HEK293T (cell line): Measurements from ENCODE around the gene FOXO1.
A peak's percentile ranks its signal among the peaks of the same experiment; 100 is the strongest.

Experiments used
- CTCF ChIA-PET: fragments of 350-600 bp; formaldehyde crosslinking; extraction: SDS; loops from one replicate; lab custom pipeline; 2021; ENCODE audit warnings: antibody characterized with exemption, inconsistent platforms; lab: Yijun Ruan, JAX
- POLR2A ChIA-PET: fragments of 350-600 bp; formaldehyde crosslinking; extraction: SDS; loops from one replicate; lab custom pipeline; 2020; ENCODE audit warnings: antibody characterized with exemption, inconsistent platforms; lab: Yijun Ruan, JAX
- DNase-seq: peaks from one replicate; pipeline ENCODE4 v3.0.0; 2012; ENCODE audit warnings: mixed read lengths; ENCODE audit errors: extremely low spot score
- ARNT ChIP-seq: fragments of 450-650 bp; IDR thresholded peaks from 2 replicates; pipeline ENCODE4 v1.6.1; 2017; ENCODE audit warnings: mild to moderate bottlenecking
- BHLHE40 ChIP-seq: fragments of 450-650 bp; IDR thresholded peaks from 2 replicates; pipeline ENCODE4 v1.6.1; 2016; ENCODE audit warnings: mild to moderate bottlenecking, moderate library complexity, borderline replicate concordance
- CTBP1 ChIP-seq: fragments of 450-650 bp; IDR thresholded peaks from 2 replicates; pipeline ENCODE4 v1.6.1; 2016; ENCODE audit warnings: borderline replicate concordance
- ELF4 ChIP-seq: fragments of 450-650 bp; IDR thresholded peaks from 2 replicates; pipeline ENCODE4 v1.6.1; 2017; ENCODE audit warnings: antibody characterized with exemption
- FOXA1 ChIP-seq: fragments of 450-650 bp; IDR thresholded peaks from 2 replicates; pipeline ENCODE4 v1.6.1; 2016; ENCODE audit warnings: mild to moderate bottlenecking
- FOXK2 ChIP-seq: fragments of 450-650 bp; IDR thresholded peaks from 2 replicates; pipeline ENCODE4 v1.6.1; 2016; ENCODE audit warnings: mild to moderate bottlenecking
- FOXM1 ChIP-seq: fragments of 450-650 bp; IDR thresholded peaks from 2 replicates; pipeline ENCODE4 v1.6.1; 2017; ENCODE audit warnings: mild to moderate bottlenecking, borderline replicate concordance
- HDGF ChIP-seq: fragments of 450-650 bp; IDR thresholded peaks from 2 replicates; pipeline ENCODE4 v1.6.1; 2017; ENCODE audit warnings: antibody characterized with exemption, borderline replicate concordance
- L3MBTL2 ChIP-seq: fragments of 450-650 bp; conservative IDR thresholded peaks from 2 replicates; pipeline ENCODE4 v1.6.1; 2016; ENCODE audit warnings: mild to moderate bottlenecking
- LEF1 ChIP-seq: fragments of 450-650 bp; IDR thresholded peaks from 2 replicates; pipeline ENCODE4 v1.6.1; 2017; ENCODE audit warnings: mild to moderate bottlenecking, borderline replicate concordance
- NFRKB ChIP-seq: fragments of 450-650 bp; IDR thresholded peaks from 2 replicates; pipeline ENCODE4 v1.6.1; 2016; ENCODE audit warnings: mild to moderate bottlenecking, moderate library complexity
- SP1 ChIP-seq: fragments of 450-650 bp; IDR thresholded peaks from 2 replicates; pipeline ENCODE4 v1.6.1; 2017
- SUZ12 ChIP-seq: fragments of 450-650 bp; IDR thresholded peaks from 2 replicates; pipeline ENCODE4 v1.6.1; 2016; ENCODE audit warnings: mild to moderate bottlenecking
- TARDBP ChIP-seq: fragments of 450-650 bp; IDR thresholded peaks from 2 replicates; pipeline ENCODE4 v1.6.1; 2016
- ZNF384 ChIP-seq: fragments of 450-650 bp; IDR thresholded peaks from 2 replicates; pipeline ENCODE4 v1.6.1; 2016
- TF ChIP-seq, protein P1 (sequence below): fragments of 450-650 bp; IDR thresholded peaks from 2 replicates; pipeline ENCODE4 v1.6.1; 2016

FOXO1 gene

DNA sequence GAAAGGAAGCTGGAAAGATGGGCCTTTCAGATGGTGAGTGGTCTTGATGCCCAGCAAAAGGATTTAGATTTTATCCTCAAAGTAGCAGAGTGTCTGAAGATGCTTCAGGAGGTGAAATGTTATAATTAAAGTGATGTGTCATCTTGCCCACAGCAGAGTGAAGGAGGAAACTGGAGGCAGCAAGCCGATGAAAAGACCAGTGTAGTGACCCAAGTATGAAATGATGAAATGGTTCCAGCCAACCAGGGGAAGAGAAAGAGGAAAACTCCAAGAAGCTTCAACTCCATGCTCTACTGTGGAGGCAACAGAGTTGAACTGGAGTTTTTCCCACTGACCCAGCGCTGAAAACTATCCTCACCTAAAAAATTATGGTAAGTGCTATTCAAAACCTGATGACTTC lies 66.7 kb downstream of the FOXO1 start:
- TF ChIP-seq SUZ12 (no peak), ELF4 (no peak), NFRKB (no peak), BHLHE40 (no peak), FOXK2 (no peak), ZNF384 (no peak)
- no peak for DNase-seq
- CTCF ChIA-PET = no interaction called here
- POLR2A ChIA-PET = no interaction called here

DNA sequence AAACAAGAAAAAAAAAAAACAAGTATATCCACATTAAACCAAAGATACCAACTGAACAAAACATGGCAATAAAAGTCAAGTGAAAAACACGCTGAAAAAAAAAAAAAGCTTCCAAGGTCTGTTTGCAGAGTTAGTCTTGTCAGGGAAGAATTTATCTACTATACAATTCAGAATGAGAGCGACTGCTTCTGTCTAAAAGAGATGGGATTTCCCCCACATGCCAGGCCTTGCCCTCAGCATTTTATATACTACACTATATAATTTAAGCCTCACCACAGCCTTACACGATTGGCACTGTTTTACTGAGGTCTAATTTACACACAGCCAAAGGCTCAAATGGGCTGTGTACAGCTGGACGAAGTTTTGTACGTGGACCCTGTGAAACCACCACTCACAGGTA lies 67.3 kb downstream of the FOXO1 start:
- TF ChIP-seq HDGF = no peak
- TF ChIP-seq NFRKB = no peak
- TF ChIP-seq ARNT = no peak
- no peak for TF ChIP-seq L3MBTL2
- TF ChIP-seq, protein P1, sequence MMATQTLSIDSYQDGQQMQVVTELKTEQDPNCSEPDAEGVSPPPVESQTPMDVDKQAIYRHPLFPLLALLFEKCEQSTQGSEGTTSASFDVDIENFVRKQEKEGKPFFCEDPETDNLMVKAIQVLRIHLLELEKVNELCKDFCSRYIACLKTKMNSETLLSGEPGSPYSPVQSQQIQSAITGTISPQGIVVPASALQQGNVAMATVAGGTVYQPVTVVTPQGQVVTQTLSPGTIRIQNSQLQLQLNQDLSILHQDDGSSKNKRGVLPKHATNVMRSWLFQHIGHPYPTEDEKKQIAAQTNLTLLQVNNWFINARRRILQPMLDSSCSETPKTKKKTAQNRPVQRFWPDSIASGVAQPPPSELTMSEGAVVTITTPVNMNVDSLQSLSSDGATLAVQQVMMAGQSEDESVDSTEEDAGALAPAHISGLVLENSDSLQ = no peak
- TF ChIP-seq FOXA1 = no peak
- no peak for TF ChIP-seq SUZ12
- TF ChIP-seq BHLHE40 = no peak
- POLR2A ChIA-PET = no interaction called here
- DNase-seq = no peak
- CTCF ChIA-PET = interaction anchor here (0.5 to 0.6 kb wide), 2 partner anchors 22 to 251 kb away, joined by 7 read pairs; no protein-coding TSS in a partner anchor

DNA sequence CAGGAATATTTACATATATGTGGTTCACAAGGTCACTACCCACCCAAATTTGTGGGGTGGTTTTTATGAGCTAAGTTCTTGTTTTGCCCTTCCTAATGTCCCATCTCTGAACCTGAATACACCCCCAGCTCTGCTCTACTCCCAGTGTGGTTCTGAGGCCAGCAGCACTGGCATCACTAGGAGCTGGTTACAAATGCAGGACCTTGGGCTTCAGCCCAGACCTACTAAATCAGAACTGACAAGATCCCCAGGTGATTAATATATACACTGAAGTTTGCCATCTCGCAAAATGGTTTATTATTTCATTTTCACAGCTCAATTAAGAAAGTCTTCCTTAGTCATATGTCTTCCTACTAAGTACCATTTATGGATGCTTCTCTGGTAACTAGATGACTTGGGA lies 67.9 kb downstream of the FOXO1 start:
- POLR2A ChIA-PET = no interaction called here
- CTCF ChIA-PET = interaction anchor here (0.5 kb wide), 1 partner anchor 251 kb away, joined by 7 read pairs; no protein-coding TSS in a partner anchor
- DNase-seq = no peak
- TF ChIP-seq, protein P1 = peak; percentile 53
- no peak for TF ChIP-seq NFRKB

DNA sequence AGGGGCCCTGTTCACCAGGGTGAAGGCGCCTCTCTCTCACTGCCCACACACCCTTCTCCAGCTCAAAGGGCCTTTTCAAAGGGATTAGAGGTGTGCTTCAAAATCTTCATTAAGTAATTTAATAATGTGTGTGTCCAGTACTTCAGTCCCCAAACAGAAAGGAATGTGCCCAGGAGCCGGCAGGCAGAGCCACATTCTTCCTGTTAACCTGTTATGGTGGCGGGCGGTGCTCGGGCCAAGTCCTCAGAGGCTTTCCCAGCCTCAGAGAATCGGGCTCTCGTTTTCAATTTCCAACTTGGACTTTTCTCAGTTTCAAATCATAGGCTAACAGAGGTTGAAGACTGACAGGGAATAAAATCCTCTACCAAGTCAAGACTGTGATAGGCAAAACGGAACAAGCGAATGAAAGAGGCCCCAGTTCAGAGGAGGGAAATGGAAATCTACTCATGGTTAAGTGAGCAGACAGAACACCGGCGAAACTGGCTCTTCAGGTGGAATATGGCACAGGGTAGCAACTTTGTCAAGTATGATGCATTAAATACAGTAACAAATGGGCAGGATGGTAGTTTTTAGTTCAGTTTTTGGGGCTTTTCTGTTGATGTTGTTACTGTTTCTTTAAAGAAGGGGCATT lies 68.6 kb downstream of the FOXO1 start:
- no peak for TF ChIP-seq ZNF384
- no peak for TF ChIP-seq SUZ12
- TF ChIP-seq HDGF = no peak
- TF ChIP-seq BHLHE40 = no peak
- TF ChIP-seq, protein P1 = no peak
- no peak for TF ChIP-seq L3MBTL2
- no peak for TF ChIP-seq FOXA1
- no peak for TF ChIP-seq LEF1
- TF ChIP-seq TARDBP = no peak
- no peak for TF ChIP-seq SP1
- TF ChIP-seq ELF4 = no peak
- no peak for TF ChIP-seq FOXM1
- DNase-seq = no peak
- POLR2A ChIA-PET = no interaction called here
- CTCF ChIA-PET = no interaction called here

DNA sequence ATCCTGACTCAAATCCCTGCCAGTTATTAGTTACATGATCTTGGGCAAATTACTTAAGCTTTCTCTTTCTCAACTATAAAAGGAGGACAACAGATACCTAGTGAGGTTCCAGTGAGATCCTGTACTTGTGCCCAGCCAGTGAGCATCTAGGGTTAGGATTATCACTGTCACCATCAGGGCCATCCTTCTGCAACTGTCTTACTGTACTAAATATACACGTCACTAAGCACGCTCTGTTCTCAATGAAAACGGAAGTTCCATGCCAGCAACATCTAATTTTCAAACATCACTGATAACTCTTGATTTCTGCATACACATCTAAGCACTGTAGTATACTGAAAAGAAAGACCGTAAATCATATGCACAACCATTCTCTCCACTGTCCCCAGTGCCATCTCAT lies 70.0 kb downstream of the FOXO1 start:
- ChIA-PET CTCF (no interaction called here), POLR2A (no interaction called here)
- TF ChIP-seq CTBP1 = no peak
- TF ChIP-seq, protein P1 = peak; percentile 10; the same call in 1 of the 2 replicates

DNA sequence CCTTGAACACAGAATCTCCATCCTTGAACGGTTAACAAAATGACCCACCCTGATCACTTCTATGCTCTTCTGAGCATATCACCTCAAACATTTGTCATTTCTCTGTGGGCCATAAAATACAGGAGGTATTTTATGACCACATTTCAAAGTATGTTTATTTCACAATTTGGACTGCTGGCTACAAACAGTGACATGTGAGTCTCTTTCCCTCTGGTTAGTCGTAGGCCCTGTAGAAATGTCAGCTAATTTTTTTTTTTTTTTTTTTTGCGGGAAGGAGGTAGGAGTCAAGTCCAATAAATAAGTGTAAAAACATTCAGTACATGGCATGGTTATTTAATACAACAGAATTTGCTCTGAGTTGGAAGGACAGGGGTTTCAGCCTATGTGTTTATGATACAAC lies 70.7 kb downstream of the FOXO1 start:
- peak; percentile 54; the same call in 1 of the 2 replicates for TF ChIP-seq ZNF384
- TF ChIP-seq SUZ12 = no peak
- no peak for DNase-seq
- ChIA-PET CTCF (interaction anchor here (1.0 kb wide), 1 partner anchor 9 kb away, joined by 3 read pairs; no protein-coding TSS in a partner anchor), POLR2A (no interaction called here)

More for the DNA sequence above, 70.0 kb downstream of the FOXO1 start:
- no peak for DNase-seq

DNA sequence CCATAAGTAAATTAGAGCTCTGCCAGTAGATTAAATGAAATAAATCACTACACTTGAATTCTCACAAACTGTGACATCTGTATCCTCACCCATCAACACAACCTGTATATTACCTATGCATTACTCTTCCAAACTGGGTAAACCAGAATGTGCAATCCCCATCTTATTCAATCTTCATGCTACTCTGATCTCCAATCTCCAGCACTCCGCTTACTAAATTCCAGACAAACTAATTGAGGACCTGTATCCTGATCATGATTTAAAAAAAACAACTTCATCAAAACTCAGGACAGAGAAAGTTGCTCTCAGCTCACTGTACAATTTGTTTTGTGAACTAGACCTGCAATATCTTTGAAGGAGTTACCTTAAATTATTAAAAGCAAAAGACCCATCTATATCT lies 74.4 kb downstream of the FOXO1 start:
- POLR2A ChIA-PET = no interaction called here
- no peak for TF ChIP-seq SUZ12
- TF ChIP-seq SP1 = no peak
- no peak for TF ChIP-seq FOXM1
- TF ChIP-seq ELF4 = no peak
- TF ChIP-seq LEF1 = no peak
- TF ChIP-seq FOXA1 = no peak
- no peak for TF ChIP-seq FOXK2
- TF ChIP-seq ZNF384 = no peak
- TF ChIP-seq TARDBP = no peak
- TF ChIP-seq, protein P1 = no peak
- no peak for TF ChIP-seq HDGF
- TF ChIP-seq BHLHE40 = no peak
- TF ChIP-seq L3MBTL2 = no peak
- no peak for TF ChIP-seq NFRKB
- TF ChIP-seq CTBP1 = no peak
- TF ChIP-seq ARNT = no peak
- CTCF ChIA-PET = interaction anchor here (0.6 kb wide), 2 partner anchors 15 to 22 kb away, joined by 3 read pairs; no protein-coding TSS in a partner anchor
- DNase-seq = no peak
